Caco-2 (cell line): ENCODE data around the gene CC2D2A. TPM values are rescaled to one million over a fixed set of nuclear protein-coding genes. Genes with fewer than 3 reads are reported as not detected.

Experiments
- BruUV-seq: library from RNA; stranded (reverse); fragments of 400-500 nt; replicated peaks from 2 replicates; lab custom pipeline; 2021; lab: Mats Ljungman, UMichigan
- CTCF ChIA-PET: fragments of 300-600 bp; sonication (Branson Sonifier 250); formaldehyde crosslinking; loops from one replicate; lab custom pipeline; 2022; ENCODE audit warnings: antibody characterized with exemption; lab: Charles Lee
- POLR2A ChIA-PET: fragments of 300-600 bp; sonication (Branson Sonifier 250); formaldehyde crosslinking; loops from one replicate; lab custom pipeline; 2022; ENCODE audit warnings: antibody characterized with exemption; lab: Charles Lee
- DNase-seq, 2 experiments: peaks; one replicate each; pipeline versions ENCODE4 v3.0.0 to v3.0.0-alpha.2; 2020 to 2022
- H3K27me3 ChIP-seq: replicated peaks from 2 replicates; pipeline ENCODE4 v1.6.0; 2011; ENCODE audit warnings: low read length; ENCODE audit not compliant: control insufficient read depth, insufficient read depth
- H3K36me3 ChIP-seq: 2 replicates; pipeline ENCODE4 v1.5.1; 2011; ENCODE audit warnings: low read length; ENCODE audit not compliant: control insufficient read depth, insufficient read depth
- H3K4me1 ChIP-seq: fragments of 250-450 bp; sonication (Bioruptor Pico); 2 replicates; pipeline ENCODE4 v1.5.1; 2020; ENCODE audit warnings: mild to moderate bottlenecking
- H3K4me3 ChIP-seq: 2 replicates; pipeline ENCODE4 v1.5.1; 2011; ENCODE audit warnings: low read depth, mild to moderate bottlenecking, control low read depth, low read length
- H3K9me3 ChIP-seq: fragments of 250-450 bp; sonication (Bioruptor Pico); 2 replicates; pipeline ENCODE4 v1.5.1; 2020; ENCODE audit warnings: mild to moderate bottlenecking, moderate library complexity
- H3K27ac Mint-ChIP-seq: one replicate; pipeline ENCODE4 v1.8.0; 2022; ENCODE audit warnings: mixed read lengths; ENCODE audit not compliant: unreplicated experiment
- H3K27me3 Mint-ChIP-seq: one replicate; pipeline ENCODE4 v1.8.0; 2022; ENCODE audit warnings: mixed read lengths; ENCODE audit not compliant: insufficient read depth, unreplicated experiment
- H3K36me3 Mint-ChIP-seq: one replicate; pipeline ENCODE4 v1.8.0; 2022; ENCODE audit warnings: mild to moderate bottlenecking, mixed read lengths; ENCODE audit not compliant: insufficient read depth, unreplicated experiment
- H3K4me1 Mint-ChIP-seq: one replicate; pipeline ENCODE4 v1.8.0; 2022; ENCODE audit warnings: low read depth, mixed read lengths; ENCODE audit not compliant: unreplicated experiment
- H3K4me3 Mint-ChIP-seq: one replicate; pipeline ENCODE4 v1.8.0; 2022; ENCODE audit warnings: mild to moderate bottlenecking, moderate library complexity, mixed read lengths; ENCODE audit not compliant: unreplicated experiment
- H3K9me3 Mint-ChIP-seq: one replicate; pipeline ENCODE4 v1.8.0; 2022; ENCODE audit warnings: mixed read lengths; ENCODE audit not compliant: unreplicated experiment
- intact Hi-C: fragments of 100-400 bp; cut with micrococcal nuclease; formaldehyde crosslinking; loops from one replicate; pipeline ENCODE4 v1.10.0; 2022; ENCODE audit not compliant: unreplicated experiment
- total RNA-seq: library from RNA; stranded (reverse); gene quantifications from 2 replicates; pipeline ENCODE4 v1.2.3, GENCODE V29; 2022
- TF ChIP-seq, protein P1 (sequence below), 2 experiments: fragments of 200-600 bp in 1 of 2; IDR thresholded peaks; 1 replicate in 1 of 2; 2 replicates in 1 of 2; pipeline versions ENCODE4 v1.5.1 to v1.8.0; 2011 to 2022; ENCODE audit warnings: antibody characterized with exemption in 1 of 2, control low read depth in 1 of 2, inconsistent platforms in 1 of 2, low read depth in 1 of 2, low read length in 1 of 2, mild to moderate bottlenecking in 1 of 2, moderate library complexity in 1 of 2; ENCODE audit not compliant: insufficient read depth in 1 of 2, severe bottlenecking in 1 of 2, unreplicated experiment in 1 of 2

CC2D2A gene
- total RNA-seq, 1 experiment from 2014 or later, result 12.3 TPM

DNA sequence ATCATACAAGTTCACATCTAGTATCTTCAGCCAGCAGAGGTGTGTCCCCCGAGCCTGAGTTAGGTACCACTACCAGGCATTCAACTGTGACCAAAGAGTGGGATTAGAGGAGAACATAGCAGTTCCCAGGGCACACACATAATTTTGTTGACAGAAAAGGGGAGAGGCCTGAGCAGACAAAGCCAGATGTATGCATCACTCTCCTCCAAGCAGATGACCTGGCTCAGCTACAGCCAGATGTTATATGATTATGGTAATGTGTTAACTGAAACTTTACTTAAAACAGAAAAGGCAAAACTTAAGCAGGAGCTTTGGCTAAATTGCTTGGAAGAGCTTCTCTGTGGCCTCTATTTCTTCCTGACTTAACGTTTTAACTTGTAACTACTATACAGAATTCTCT, 88.9 kb downstream of the CC2D2A start:
- peaks cover 12% of the 10 kb centered on the region for H3K4me1 Mint-ChIP-seq
- TF ChIP-seq, protein P1, sequence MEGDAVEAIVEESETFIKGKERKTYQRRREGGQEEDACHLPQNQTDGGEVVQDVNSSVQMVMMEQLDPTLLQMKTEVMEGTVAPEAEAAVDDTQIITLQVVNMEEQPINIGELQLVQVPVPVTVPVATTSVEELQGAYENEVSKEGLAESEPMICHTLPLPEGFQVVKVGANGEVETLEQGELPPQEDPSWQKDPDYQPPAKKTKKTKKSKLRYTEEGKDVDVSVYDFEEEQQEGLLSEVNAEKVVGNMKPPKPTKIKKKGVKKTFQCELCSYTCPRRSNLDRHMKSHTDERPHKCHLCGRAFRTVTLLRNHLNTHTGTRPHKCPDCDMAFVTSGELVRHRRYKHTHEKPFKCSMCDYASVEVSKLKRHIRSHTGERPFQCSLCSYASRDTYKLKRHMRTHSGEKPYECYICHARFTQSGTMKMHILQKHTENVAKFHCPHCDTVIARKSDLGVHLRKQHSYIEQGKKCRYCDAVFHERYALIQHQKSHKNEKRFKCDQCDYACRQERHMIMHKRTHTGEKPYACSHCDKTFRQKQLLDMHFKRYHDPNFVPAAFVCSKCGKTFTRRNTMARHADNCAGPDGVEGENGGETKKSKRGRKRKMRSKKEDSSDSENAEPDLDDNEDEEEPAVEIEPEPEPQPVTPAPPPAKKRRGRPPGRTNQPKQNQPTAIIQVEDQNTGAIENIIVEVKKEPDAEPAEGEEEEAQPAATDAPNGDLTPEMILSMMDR (IDR thresholded peaks at IDR 0.05; ENCODE audit: insufficient read depth in 1 of 2, low read depth in 1 of 2, low read length in 1 of 2, severe bottlenecking in 1 of 2, unreplicated experiment in 1 of 2), result no peak
- no TSS peak for BruUV-seq
- Histone ChIP-seq H3K9me3 (no peaks in the 10 kb centered on the region), H3K36me3 (no peaks in the 10 kb centered on the region; the same call in 1 of the 2 replicates), H3K4me3 (no peak overlapping the region), H3K27me3 (no peaks in the 10 kb centered on the region), H3K4me1 (0 out of 2 replicates have a peak, but pooled peaks cover 4% of the 10 kb centered on the region)
- no peaks in the 10 kb centered on the region for H3K36me3 Mint-ChIP-seq
- CTCF ChIA-PET, result no interaction called here
- H3K4me3 Mint-ChIP-seq, result no peak overlapping the region
- intact Hi-C loops, result no loop called here
- H3K9me3 Mint-ChIP-seq, result no peaks in the 10 kb centered on the region
- H3K27ac Mint-ChIP-seq, result no peak overlapping the region
- POLR2A ChIA-PET, result no interaction called here
- no peaks in the 10 kb centered on the region for H3K27me3 Mint-ChIP-seq
- no peak for DNase-seq

DNA sequence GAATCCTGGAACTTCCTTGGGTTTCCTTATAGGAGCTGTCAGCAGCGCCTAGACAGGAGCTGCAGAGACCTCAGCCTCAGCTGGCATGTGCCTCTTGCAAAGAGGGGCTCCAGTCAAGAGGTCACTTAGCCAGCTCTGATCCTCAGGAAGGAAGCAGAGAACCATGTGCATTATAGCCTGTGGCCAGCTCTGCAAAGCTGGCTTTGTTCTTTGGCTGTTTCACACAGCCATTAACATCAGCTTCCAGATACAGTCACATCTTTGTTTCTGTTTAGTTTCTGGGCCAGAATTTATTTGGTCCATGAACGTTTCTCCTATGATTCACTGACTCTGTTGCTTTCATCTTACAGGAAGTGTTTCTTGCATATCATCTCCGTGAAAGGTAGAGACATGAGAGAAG, 92.4 kb downstream of the CC2D2A start:
- H3K36me3 ChIP-seq, result no peaks in the 10 kb centered on the region
- H3K4me1 ChIP-seq, result 0 out of 2 replicates have a peak, but pooled peaks cover 4% of the 10 kb centered on the region
- no peaks in the 10 kb centered on the region for H3K27me3 ChIP-seq
- no TSS peak for BruUV-seq
- TF ChIP-seq, protein P1 (IDR thresholded peaks at IDR 0.05; ENCODE audit: insufficient read depth in 1 of 2, low read depth in 1 of 2, low read length in 1 of 2, severe bottlenecking in 1 of 2, unreplicated experiment in 1 of 2), result no peak
- intact Hi-C loops, result no loop called here
- Mint-ChIP-seq H3K27me3 (no peaks in the 10 kb centered on the region), H3K4me3 (no peak overlapping the region), H3K36me3 (peaks cover 5% of the 10 kb centered on the region), H3K27ac (no peak overlapping the region), H3K4me1 (peaks cover 12% of the 10 kb centered on the region), H3K9me3 (no peaks in the 10 kb centered on the region)
- H3K4me3 ChIP-seq, result no peak overlapping the region
- ChIA-PET POLR2A (no interaction called here), CTCF (no interaction called here)
- DNase-seq, result no peak
- no peaks in the 10 kb centered on the region for H3K9me3 ChIP-seq

DNA sequence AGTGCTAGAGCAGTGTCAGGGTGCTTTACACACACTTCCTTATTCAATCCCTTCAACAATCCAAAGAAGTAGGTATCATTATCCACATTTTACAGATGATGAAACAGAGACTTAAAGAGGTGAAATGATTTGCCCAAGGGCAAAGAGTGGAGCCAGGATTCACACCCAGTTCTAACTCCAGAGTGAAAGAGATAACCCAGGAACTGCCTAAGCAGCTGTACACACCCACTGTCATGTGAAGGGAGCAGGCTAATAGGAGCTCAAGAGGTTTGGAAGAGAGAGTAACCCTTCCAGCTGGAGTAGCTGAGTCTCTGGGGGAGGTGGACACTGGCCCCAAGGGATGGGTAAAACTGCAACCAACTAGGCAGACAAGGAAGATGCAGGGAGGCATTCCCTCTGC, 92.9 kb downstream of the CC2D2A start:
- no TSS peak for BruUV-seq

More for the DNA sequence above, 92.9 kb downstream of the CC2D2A start:
- no peak overlapping the region for H3K4me3 ChIP-seq
- POLR2A ChIA-PET, result no interaction called here
- H3K27ac Mint-ChIP-seq, result no peak overlapping the region
- no peaks in the 10 kb centered on the region for H3K36me3 ChIP-seq
- peaks cover 10% of the 10 kb centered on the region for H3K4me1 Mint-ChIP-seq
- TF ChIP-seq, protein P1 (IDR thresholded peaks at IDR 0.05; ENCODE audit: insufficient read depth in 1 of 2, low read depth in 1 of 2, low read length in 1 of 2, severe bottlenecking in 1 of 2, unreplicated experiment in 1 of 2), result no peak
- H3K36me3 Mint-ChIP-seq, result peaks cover 5% of the 10 kb centered on the region
- H3K27me3 Mint-ChIP-seq, result no peaks in the 10 kb centered on the region
- H3K4me3 Mint-ChIP-seq, result no peak overlapping the region
- CTCF ChIA-PET, result no interaction called here
- H3K9me3 Mint-ChIP-seq, result no peaks in the 10 kb centered on the region
- intact Hi-C loops, result no loop called here
- no peak for DNase-seq
- 0 out of 2 replicates have a peak, but pooled peaks cover 4% of the 10 kb centered on the region for H3K4me1 ChIP-seq
- H3K9me3 ChIP-seq, result no peaks in the 10 kb centered on the region
- H3K27me3 ChIP-seq, result no peaks in the 10 kb centered on the region
